Spleen (tissue), 7 donors: Measurements from ENCODE around the gene SLC26A11.

Experiments
- POLR2AphosphoS5 ChIP-seq, 3 donors: sonication (generic); formaldehyde crosslinking; IDR thresholded peaks; one replicate each; pipeline ENCODE4 v1.5.1; 2017; ENCODE audit warnings: antibody characterized with exemption in 3 of 3
- TF ChIP-seq, protein P1 (sequence below), 11 experiments: fragments of 200-600 bp in 7 of 11; fragments of 450-650 bp in 4 of 11; sonication (generic) in 4 of 11; IDR thresholded peaks in 8 of 11; conservative IDR thresholded peaks in 3 of 11; 1 replicate in 7 of 11; 2 replicates in 4 of 11; pipeline versions ENCODE4 v1.4.0 to v1.8.0; 2016 to 2021; ENCODE audit warnings: antibody characterized with exemption in 11 of 11, inconsistent platforms in 4 of 11, mild to moderate bottlenecking in 1 of 11
- donor health status: DM: no; HTN: no; CAD: no; lungs with moderate emphysema.
- donor health status: DM: no; HTN: no; CAD: no.
- donor health status: DM: no; HTN: no; CAD: no.

DNA sequence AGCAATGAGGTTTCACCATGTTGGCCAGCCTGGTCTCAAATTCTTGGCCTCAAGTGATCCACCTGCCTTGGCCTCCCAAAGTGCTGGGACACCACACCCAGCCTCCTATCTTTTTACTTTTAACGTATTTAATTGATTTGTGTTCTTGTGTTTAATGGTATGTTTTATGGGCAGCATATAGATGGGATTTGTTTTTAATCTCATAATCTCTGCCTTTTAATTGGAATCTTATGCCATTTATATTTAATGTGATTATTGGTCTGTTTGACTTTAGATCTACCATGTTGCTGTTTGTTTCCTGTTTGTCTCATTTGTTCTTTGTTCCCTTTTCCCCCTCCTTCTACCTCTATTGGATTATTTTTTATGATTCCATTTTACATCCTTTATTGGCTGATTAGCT, 12.2 kb downstream of the SLC26A11 start:
- TF ChIP-seq, protein P1, sequence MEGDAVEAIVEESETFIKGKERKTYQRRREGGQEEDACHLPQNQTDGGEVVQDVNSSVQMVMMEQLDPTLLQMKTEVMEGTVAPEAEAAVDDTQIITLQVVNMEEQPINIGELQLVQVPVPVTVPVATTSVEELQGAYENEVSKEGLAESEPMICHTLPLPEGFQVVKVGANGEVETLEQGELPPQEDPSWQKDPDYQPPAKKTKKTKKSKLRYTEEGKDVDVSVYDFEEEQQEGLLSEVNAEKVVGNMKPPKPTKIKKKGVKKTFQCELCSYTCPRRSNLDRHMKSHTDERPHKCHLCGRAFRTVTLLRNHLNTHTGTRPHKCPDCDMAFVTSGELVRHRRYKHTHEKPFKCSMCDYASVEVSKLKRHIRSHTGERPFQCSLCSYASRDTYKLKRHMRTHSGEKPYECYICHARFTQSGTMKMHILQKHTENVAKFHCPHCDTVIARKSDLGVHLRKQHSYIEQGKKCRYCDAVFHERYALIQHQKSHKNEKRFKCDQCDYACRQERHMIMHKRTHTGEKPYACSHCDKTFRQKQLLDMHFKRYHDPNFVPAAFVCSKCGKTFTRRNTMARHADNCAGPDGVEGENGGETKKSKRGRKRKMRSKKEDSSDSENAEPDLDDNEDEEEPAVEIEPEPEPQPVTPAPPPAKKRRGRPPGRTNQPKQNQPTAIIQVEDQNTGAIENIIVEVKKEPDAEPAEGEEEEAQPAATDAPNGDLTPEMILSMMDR (IDR thresholded peaks at IDR 0.05 in 8 of 11, conservative IDR thresholded peaks at IDR 0.05 in 3 of 11) = no peak
- no peak for TF ChIP-seq POLR2AphosphoS5 (IDR thresholded peaks at IDR 0.05)
